ENCODE results near the gene TMEM63A. TPM values are rescaled to one million over a fixed set of nuclear protein-coding genes. Genes with fewer than 3 reads are reported as not detected.

TMEM63A gene
- polyA plus RNA-seq, 1 donor from 2014 or later = not detected

DNA sequence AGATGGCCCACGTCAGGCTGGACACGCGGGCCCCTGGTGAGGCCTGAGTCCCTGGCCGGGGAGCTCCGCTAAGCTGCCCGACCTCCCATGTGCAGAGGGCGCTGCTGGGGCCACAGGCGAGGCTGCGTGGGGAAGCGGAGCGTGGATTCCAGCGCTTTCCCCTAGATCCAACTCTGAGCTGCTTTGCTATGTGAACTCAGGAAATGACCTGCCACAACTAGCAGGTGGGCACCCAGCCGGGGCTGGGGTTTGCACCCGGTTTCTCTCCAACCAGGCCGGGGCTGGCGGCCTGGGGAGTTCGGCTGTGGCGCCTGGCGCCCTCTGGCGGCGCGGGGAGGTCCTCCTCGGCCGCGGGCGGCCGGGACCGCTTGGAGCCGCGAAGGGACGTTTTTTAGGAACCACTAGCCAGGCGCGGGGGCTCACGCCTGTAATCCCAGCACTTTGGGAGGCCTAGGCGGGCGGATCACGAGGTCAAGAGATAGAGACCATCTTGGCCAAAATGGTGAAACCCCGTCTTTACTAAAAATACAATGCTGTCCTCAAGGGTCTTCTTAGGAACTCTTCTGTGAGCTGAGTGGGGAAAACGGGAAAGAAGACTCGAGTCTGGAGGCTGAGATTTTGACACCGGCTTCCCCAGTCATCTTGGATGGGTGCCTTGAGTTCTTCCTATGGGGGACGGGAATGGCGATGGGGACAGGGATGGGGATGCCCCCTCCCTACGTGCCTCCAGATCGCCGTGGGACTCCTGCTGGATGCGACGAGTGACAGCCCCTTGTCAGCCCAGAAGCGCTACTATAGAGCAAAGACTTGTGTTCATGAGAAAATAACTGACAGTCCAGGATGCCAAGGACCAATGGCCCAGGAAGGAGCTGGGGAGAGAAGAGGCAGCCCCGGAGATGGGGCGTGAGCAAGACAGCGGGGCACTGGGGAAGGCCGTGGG lies 29.3 kb upstream of the TMEM63A start:
- no peak overlapping the region for H3K27ac ChIP-seq (ENCODE audit: low read length)
- TF ChIP-seq CTCF (IDR thresholded peaks at IDR 0.05; ENCODE audit: poor library complexity, severe bottlenecking) = no peak
- no peak for TF ChIP-seq RAD21 (conservative IDR thresholded peaks at IDR 0.05)
- no peak for TF ChIP-seq EZH2 (IDR thresholded peaks at IDR 0.05; ENCODE audit: borderline replicate concordance, insufficient read depth, low read length, poor library complexity, severe bottlenecking)
- no peak for TF ChIP-seq POLR2AphosphoS5 (IDR thresholded peaks at IDR 0.05)
- TF ChIP-seq TAF1 (IDR thresholded peaks at IDR 0.05; ENCODE audit: low read depth) = no peak
- no peak for TF ChIP-seq EP300 (conservative IDR thresholded peaks at IDR 0.05; ENCODE audit: poor library complexity, severe bottlenecking)
- no peak for TF ChIP-seq REST (IDR thresholded peaks at IDR 0.05; ENCODE audit: borderline replicate concordance)
- TF ChIP-seq SMC3 (conservative IDR thresholded peaks at IDR 0.05; ENCODE audit: poor library complexity) = no peak
- TF ChIP-seq MXI1 (conservative IDR thresholded peaks at IDR 0.05; ENCODE audit: poor library complexity, severe bottlenecking) = no peak
- no peaks in the 10 kb centered on the region for H3K27me3 ChIP-seq (ENCODE audit: insufficient read depth, low read depth, low read length)
- no peaks in the 10 kb centered on the region for H3K9me3 ChIP-seq (ENCODE audit: low read length)
- no peaks in the 10 kb centered on the region for H3K9me2 ChIP-seq (ENCODE audit: insufficient read depth, low read length)
- H3K4me2 ChIP-seq (ENCODE audit: low read length) = no peak overlapping the region
- no peaks in the 10 kb centered on the region for H3K79me2 ChIP-seq (replicated peaks; ENCODE audit: insufficient read depth, low read length)
- H3K9ac ChIP-seq (ENCODE audit: low read length) = no peak overlapping the region
- no peaks in the 10 kb centered on the region for H3F3A ChIP-seq (ENCODE audit: insufficient read depth, low read length, poor library complexity, severe bottlenecking)
- H4K20me1 ChIP-seq (ENCODE audit: insufficient read depth) = no peaks in the 10 kb centered on the region
- no peak overlapping the region for H3K4me3 ChIP-seq (ENCODE audit: low read length)
- H3K36me3 ChIP-seq (ENCODE audit: insufficient read depth, low read length) = no peaks in the 10 kb centered on the region
- H2AFZ ChIP-seq (ENCODE audit: low read depth, low read length) = no peak overlapping the region

- no peak overlapping the region for H3K4me3 ChIP-seq (ENCODE audit: low read length)
- H3K4me2 ChIP-seq (ENCODE audit: low read length) = no peak overlapping the region
- H3K36me3 ChIP-seq (ENCODE audit: insufficient read depth, low read length) = no peaks in the 10 kb centered on the region
- no peak overlapping the region for H2AFZ ChIP-seq (ENCODE audit: low read depth, low read length)
- H3K9ac ChIP-seq (ENCODE audit: low read length) = no peak overlapping the region
- H4K20me1 ChIP-seq (ENCODE audit: insufficient read depth) = no peaks in the 10 kb centered on the region
- no peaks in the 10 kb centered on the region for H3F3A ChIP-seq (ENCODE audit: insufficient read depth, low read length, poor library complexity, severe bottlenecking)
- H3K9me2 ChIP-seq (ENCODE audit: insufficient read depth, low read length) = no peaks in the 10 kb centered on the region
- no peak overlapping the region for H3K27ac ChIP-seq (ENCODE audit: low read length)
- H3K27me3 ChIP-seq (ENCODE audit: insufficient read depth, low read depth, low read length) = no peaks in the 10 kb centered on the region
- TF ChIP-seq EZH2 (IDR thresholded peaks at IDR 0.05; ENCODE audit: borderline replicate concordance, insufficient read depth, low read length, poor library complexity, severe bottlenecking) = no peak
- no peak for TF ChIP-seq REST (IDR thresholded peaks at IDR 0.05; ENCODE audit: borderline replicate concordance)
- TF ChIP-seq POLR2AphosphoS5 (IDR thresholded peaks at IDR 0.05) = no peak
- TF ChIP-seq TAF1 (IDR thresholded peaks at IDR 0.05; ENCODE audit: low read depth) = no peak
- no peak for TF ChIP-seq EP300 (conservative IDR thresholded peaks at IDR 0.05; ENCODE audit: poor library complexity, severe bottlenecking)
- TF ChIP-seq RAD21 (conservative IDR thresholded peaks at IDR 0.05) = no peak
- TF ChIP-seq CTCF (IDR thresholded peaks at IDR 0.05; ENCODE audit: poor library complexity, severe bottlenecking) = no peak
- TF ChIP-seq SMC3 (conservative IDR thresholded peaks at IDR 0.05; ENCODE audit: poor library complexity) = no peak
- TF ChIP-seq MXI1 (conservative IDR thresholded peaks at IDR 0.05; ENCODE audit: poor library complexity, severe bottlenecking) = no peak
- H3K9me3 ChIP-seq (ENCODE audit: low read length) = no peaks in the 10 kb centered on the region
- H3K79me2 ChIP-seq (replicated peaks; ENCODE audit: insufficient read depth, low read length) = no peaks in the 10 kb centered on the region
Observed at GRCh38 chr1:225909477-225909876, 27.3 kb upstream of the TMEM63A start.
